K562 (cell line): Measurements from ENCODE around the gene SYT14. TPM values are rescaled to one million over a fixed set of nuclear protein-coding genes. Genes with fewer than 3 reads are reported as not detected.

ENCODE experiments used
- ATAC-seq: fragments of 200-7000 bp; cut with Tn5 transposase; 3 replicates; pipeline ENCODE4 v1.9.1; 2020; ENCODE audit warnings: moderate library complexity
- BruUV-seq: library from RNA; stranded (reverse); fragments of 400-500 nt; replicated peaks from 2 replicates; lab custom pipeline; 2021; lab: Mats Ljungman, UMichigan
- CTCF ChIA-PET: fragments of 300-600 bp; formaldehyde crosslinking; extraction: SDS; loops from one replicate; lab custom pipeline; 2021; ENCODE audit warnings: low intra/inter-chr PET ratio; lab: Yijun Ruan, JAX
- POLR2A ChIA-PET: fragments of 300-600, 350-650 bp; sonication (Branson Sonifier 250); formaldehyde crosslinking; extraction: SDS; loops from one replicate; lab custom pipeline; 2021; ENCODE audit warnings: antibody characterized with exemption, inconsistent platforms; lab: Yijun Ruan, JAX
- DNase-seq, 4 experiments: peaks; one replicate each; pipeline versions ENCODE4 v3.0.0 to v3.0.0-alpha.2; 2011 to 2018; ENCODE audit warnings: low spot score in 3 of 4, mixed read lengths in 3 of 4; ENCODE audit errors: extremely low read depth in 1 of 4
- FAIRE-seq: peaks from 2 replicates; lab custom pipeline; 2011; peaks lifted over from hg19 to GRCh38; lab: Jason Lieb, UNC
- H2AFZ ChIP-seq: 2 replicates; pipeline ENCODE4 v1.6.0; 2011; ENCODE audit warnings: low read depth, low read length, control low read depth, inconsistent platforms
- H3K27ac ChIP-seq: fragments of 200-600 bp; 3 replicates; pipeline ENCODE4 v1.8.0; 2011; ENCODE audit warnings: low read depth, mild to moderate bottlenecking, control low read depth, inconsistent platforms, low read length, moderate library complexity, mixed read lengths; ENCODE audit errors: extremely low read depth
- H3K27me3 ChIP-seq, 2 experiments: fragments of 300-600 bp in 1 of 2; 2 replicates in 1 of 2; 3 replicates in 1 of 2; pipeline versions ENCODE4 v1.6.0 to v1.8.0; 2011; ENCODE audit warnings: inconsistent platforms in 2 of 2, low read length in 2 of 2, mild to moderate bottlenecking in 1 of 2, mixed read lengths in 1 of 2, moderate library complexity in 1 of 2; ENCODE audit not compliant: control insufficient read depth in 2 of 2, insufficient read depth in 2 of 2
- H3K36me3 ChIP-seq: fragments of 300-600 bp; 3 replicates; pipeline ENCODE4 v1.8.0; 2011; ENCODE audit warnings: mild to moderate bottlenecking, low read length, inconsistent platforms; ENCODE audit not compliant: control insufficient read depth, insufficient read depth
- H3K4me1 ChIP-seq, 2 experiments: fragments of 200-600 bp in 1 of 2; replicated peaks in 1 of 2; 2 replicates in 1 of 2; 3 replicates in 1 of 2; pipeline versions ENCODE4 v1.5.1 to v1.8.0; 2011; ENCODE audit warnings: inconsistent platforms in 2 of 2, low read length in 2 of 2, mild to moderate bottlenecking in 1 of 2, mixed read lengths in 1 of 2, moderate library complexity in 1 of 2; ENCODE audit not compliant: control insufficient read depth in 2 of 2, insufficient read depth in 2 of 2
- H3K4me2 ChIP-seq: 2 replicates; pipeline ENCODE4 v1.6.1; 2011; ENCODE audit warnings: low read length, control low read depth, inconsistent platforms, mixed read lengths; ENCODE audit not compliant: insufficient read depth
- H3K4me3 ChIP-seq: fragments of 200-600 bp; sonication (generic), shearing (Covaris generic); 2 replicates; pipeline ENCODE4 v1.5.1; 2016; ENCODE audit warnings: control low read depth, inconsistent platforms
- H3K79me2 ChIP-seq: fragments of 200-600 bp; 3 replicates; pipeline ENCODE4 v1.8.0; 2011; ENCODE audit warnings: low read length, inconsistent platforms; ENCODE audit not compliant: control insufficient read depth, insufficient read depth
- H3K9ac ChIP-seq, 2 experiments: 2 replicates each; pipeline versions ENCODE4 v1.6.0 to v1.6.1; 2011; ENCODE audit warnings: low read depth in 2 of 2, low read length in 2 of 2, control low read depth in 1 of 2, inconsistent platforms in 1 of 2, mild to moderate bottlenecking in 1 of 2, mixed read lengths in 1 of 2; ENCODE audit not compliant: insufficient read depth in 1 of 2
- H3K9me1 ChIP-seq: one replicate; pipeline ENCODE4 v1.6.0; 2011; ENCODE audit warnings: inconsistent platforms, mild to moderate bottlenecking, low read length, moderate library complexity; ENCODE audit not compliant: control insufficient read depth, insufficient read depth
- H3K9me3 ChIP-seq: replicated peaks from 2 replicates; pipeline ENCODE4 v1.5.1; 2011; ENCODE audit warnings: low read depth, low read length, inconsistent platforms; ENCODE audit not compliant: control insufficient read depth, insufficient read depth
- H4K20me1 ChIP-seq: replicated peaks from 2 replicates; pipeline ENCODE4 v1.6.1; 2011; ENCODE audit warnings: low read length, inconsistent platforms, mixed read lengths; ENCODE audit not compliant: control insufficient read depth, insufficient read depth
- ADNP ChIP-seq: fragments of 200-800 bp; sonication (Bioruptor generic); IDR thresholded peaks from 2 replicates; pipeline ENCODE4 v1.6.1; 2016; ENCODE audit warnings: missing genetic modification characterization, missing compliant biosample characterization
- ATF3 ChIP-seq, 2 experiments: fragments of 450-650 bp in 1 of 2; sonication (generic) in 1 of 2; formaldehyde crosslinking in 1 of 2; IDR thresholded peaks in 1 of 2; conservative IDR thresholded peaks in 1 of 2; 2 replicates each; pipeline versions ENCODE4 v1.6.1 to v1.8.1; 2016 to 2023; ENCODE audit warnings: mild to moderate bottlenecking in 2 of 2, moderate library complexity in 2 of 2, inconsistent platforms in 1 of 2, missing genetic modification reagents in 1 of 2
- CC2D1A ChIP-seq: fragments of 450-650 bp; IDR thresholded peaks from 2 replicates; pipeline ENCODE4 v1.6.1; 2017; ENCODE audit warnings: mild to moderate bottlenecking
- E2F1 ChIP-seq: sonication (generic); formaldehyde crosslinking; IDR thresholded peaks from 2 replicates; pipeline ENCODE4 v1.8.1; 2023; ENCODE audit warnings: mild to moderate bottlenecking, missing genetic modification reagents, moderate library complexity
- FOXP1 ChIP-seq: sonication (generic); formaldehyde crosslinking; IDR thresholded peaks from 2 replicates; pipeline ENCODE4 v1.8.0; 2022; ENCODE audit warnings: mild to moderate bottlenecking, missing genetic modification reagents
- SMAD2 ChIP-seq: fragments of 150-350 bp; IDR thresholded peaks from 2 replicates; pipeline ENCODE4 v1.6.1; 2014; ENCODE audit warnings: low read depth, mild to moderate bottlenecking, low read length
- SMARCB1 ChIP-seq: IDR thresholded peaks from 2 replicates; pipeline ENCODE4 v1.6.1; 2011; ENCODE audit warnings: improper control_type of control experiment, low read depth; ENCODE audit not compliant: insufficient read length
- TCF7L2 ChIP-seq: fragments of 150-350 bp; IDR thresholded peaks from 2 replicates; pipeline ENCODE4 v1.6.1; 2016; ENCODE audit warnings: low read depth, mild to moderate bottlenecking, low read length, moderate library complexity
- THRA ChIP-seq: fragments of 450-650 bp; IDR thresholded peaks from 2 replicates; pipeline ENCODE4 v1.6.1; 2017; ENCODE audit warnings: mild to moderate bottlenecking, moderate library complexity
- ZNF766 ChIP-seq: fragments of 200-800 bp; sonication (Bioruptor generic); conservative IDR thresholded peaks from 2 replicates; pipeline ENCODE4 v1.6.1; 2016; ENCODE audit warnings: missing genetic modification characterization, missing compliant biosample characterization
- WGBS: fragments of 100-300 bp; shearing (Covaris generic); methylation state at CpG from one replicate; pipeline ENCODE4 v1.1.6; 2016; ENCODE audit warnings: low coverage, mixed read lengths; ENCODE audit not compliant: insufficient coverage; ENCODE audit errors: missing lambda C conversion rate; 5-methylcytosine and 5-hydroxymethylcytosine counted together
- in situ Hi-C: fragments of 300-500 bp; cut with MboI; formaldehyde crosslinking; loops from 4 replicates; pipeline ENCODE4 v1.15.0; 2018; ENCODE audit warnings: inconsistent platforms, mixed read lengths
- intact Hi-C: fragments of 100-400 bp; cut with micrococcal nuclease; formaldehyde crosslinking; loops from 2 replicates; pipeline ENCODE4 v1.14.2; 2022
- polyA plus RNA-seq, 8 experiments: library from polyadenylated mRNA; depleted of rRNA in 4 of 8; stranded (reverse) in 5 of 8; unstranded in 3 of 8; fragments of >200 nt; fragmentation: Nextera tagmentation in 2 of 8; fragmentation: Illumina TruSeq in 1 of 8; extraction: Ambion mirVana in 2 of 8; extraction: Trizol in 1 of 8; gene quantifications; 2 replicates each; pipeline versions ENCODE4 v1.2.1 to v1.2.3, GENCODE V29; 2011 to 2014; ENCODE audit warnings: inconsistent platforms in 1 of 8, missing spikeins in 1 of 8
- total RNA-seq, 7 experiments: library from RNA; depleted of rRNA in 6 of 7; stranded (reverse); fragments of >200 nt in 6 of 7; fragmentation: Illumina TruSeq in 2 of 7; extraction: Trizol in 2 of 7; gene quantifications; 2 replicates each; pipeline versions ENCODE4 v1.2.1 to v1.2.3, GENCODE V29; 2011 to 2021; ENCODE audit warnings: low replicate concordance in 1 of 7

The SYT14 gene
- total and polyA plus RNA-seq, 9 of the 15 experiments (the other 6 are each of a cell fraction or from before 2014, with no cell fraction given): 0.01 to 0.04 TPM; not detected in 7

GRCh38 chr1:209993061-209993830, 55.2 kb downstream of the SYT14 start:
- ChIA-PET POLR2A (interaction anchor here (0.9 kb wide), 1 partner anchor 8 kb away, joined by 3 read pairs; no protein-coding TSS in a partner anchor), CTCF (interaction anchor here (0.6 kb wide), 1 partner anchor 93 kb away, joined by 3 read pairs; no protein-coding TSS in a partner anchor)
- Histone ChIP-seq H3K9me1 (no peaks in the 10 kb centered on the region), H3K9ac (no peak overlapping the region), H3K4me2 (no peak overlapping the region), H3K27me3 (no peaks in the 10 kb centered on the region), H4K20me1 (no peaks in the 10 kb centered on the region), H3K9me3 (no peaks in the 10 kb centered on the region), H3K79me2 (no peaks in the 10 kb centered on the region), H3K36me3 (no peaks in the 10 kb centered on the region), H2AFZ (no peak overlapping the region), H3K4me3 (no peak overlapping the region)
- WGBS: 0% methylated on average over 9 of the region's 9 CpGs
- FAIRE-seq (no peak), ATAC-seq (no peak)
- intact Hi-C loops: loop anchor here (10.0 kb wide), 1 partner anchor 408 kb away; the partner anchor contains the start of gene CAMK1G
- BruUV-seq: no TSS peak
- TF ChIP-seq ZNF766 (no peak), TCF7L2 (no peak), ADNP (no peak), ATF3 (IDR thresholded peaks at IDR 0.05) (no peak), ATF3 (CRISPR knock-in tag; conservative IDR thresholded peaks at IDR 0.05) (no peak), THRA (no peak), CC2D1A (no peak), SMARCB1 (no peak), E2F1 (CRISPR knock-in tag) (no peak), SMAD2 (no peak), FOXP1 (no peak)
- TF ChIP-seq, all 486 proteins: peak for 0
- Histone ChIP-seq H3K4me1 (no peaks in the 10 kb centered on the region), H3K27ac (no peak overlapping the region)
- no peak for DNase-seq
- in situ Hi-C loops: loop anchor here (25.0 kb wide), 1 partner anchor 406 kb away; the partner anchor contains the start of gene CAMK1G
